Measurements from ENCODE around the gene SLC1A4. TPM values are rescaled to one million over a fixed set of nuclear protein-coding genes. Genes with fewer than 3 reads are reported as not detected.

The SLC1A4 gene
- total RNA-seq, 1 donor from 2014 or later: 41.4 TPM

GRCh38 chr2:64979744-64980143 is 9.5 kb upstream of the SLC1A4 start:
- Mint-ChIP-seq H3K27ac (ENCODE audit: unreplicated experiment) (no peak overlapping the region), H3K36me3 (ENCODE audit: low read depth, unreplicated experiment) (no peaks in the 10 kb centered on the region), H3K4me1 (ENCODE audit: unreplicated experiment) (peaks cover 5% of the 10 kb centered on the region), H3K9me3 (ENCODE audit: unreplicated experiment) (no peaks in the 10 kb centered on the region), H3K4me3 (ENCODE audit: unreplicated experiment) (no peak overlapping the region), H3K27me3 (ENCODE audit: unreplicated experiment) (no peaks in the 10 kb centered on the region)
- no peak for DNase-seq (ENCODE audit: low spot score)
- TF ChIP-seq CTCF (IDR thresholded peaks at IDR 0.05; ENCODE audit: unreplicated experiment): no peak

- no peak for TF ChIP-seq CTCF (IDR thresholded peaks at IDR 0.05; ENCODE audit: unreplicated experiment)
- no peak overlapping the region for H3K27ac Mint-ChIP-seq (ENCODE audit: unreplicated experiment)
- H3K4me3 Mint-ChIP-seq (ENCODE audit: unreplicated experiment): no peak overlapping the region
- peaks cover 5% of the 10 kb centered on the region for H3K4me1 Mint-ChIP-seq (ENCODE audit: unreplicated experiment)
- no peaks in the 10 kb centered on the region for H3K36me3 Mint-ChIP-seq (ENCODE audit: low read depth, unreplicated experiment)
- DNase-seq (ENCODE audit: low spot score): no peak
- no peaks in the 10 kb centered on the region for H3K27me3 Mint-ChIP-seq (ENCODE audit: unreplicated experiment)
- no peaks in the 10 kb centered on the region for H3K9me3 Mint-ChIP-seq (ENCODE audit: unreplicated experiment)
Measured at GRCh38 chr2:64980183-64980582, 9.0 kb upstream of the SLC1A4 start.

- no peak for TF ChIP-seq CTCF (IDR thresholded peaks at IDR 0.05; ENCODE audit: unreplicated experiment)
- Mint-ChIP-seq H3K9me3 (ENCODE audit: unreplicated experiment) (no peaks in the 10 kb centered on the region), H3K4me3 (ENCODE audit: unreplicated experiment) (no peak overlapping the region), H3K27ac (ENCODE audit: unreplicated experiment) (no peak overlapping the region), H3K27me3 (ENCODE audit: unreplicated experiment) (peaks cover 2% of the 10 kb centered on the region), H3K36me3 (ENCODE audit: low read depth, unreplicated experiment) (peaks cover 5% of the 10 kb centered on the region), H3K4me1 (ENCODE audit: unreplicated experiment) (peaks cover 15% of the 10 kb centered on the region)
- no peak for DNase-seq (ENCODE audit: low spot score)
Measured at GRCh38 chr2:64982311-64982857, 6.8 kb upstream of the SLC1A4 start.

- DNase-seq (ENCODE audit: low spot score): no peak
- peaks cover 15% of the 10 kb centered on the region for H3K4me1 Mint-ChIP-seq (ENCODE audit: unreplicated experiment)
- no peak for TF ChIP-seq CTCF (IDR thresholded peaks at IDR 0.05; ENCODE audit: unreplicated experiment)
- H3K27me3 Mint-ChIP-seq (ENCODE audit: unreplicated experiment): peaks cover 4% of the 10 kb centered on the region
- H3K4me3 Mint-ChIP-seq (ENCODE audit: unreplicated experiment): no peak overlapping the region
- H3K27ac Mint-ChIP-seq (ENCODE audit: unreplicated experiment): no peak overlapping the region
- H3K36me3 Mint-ChIP-seq (ENCODE audit: low read depth, unreplicated experiment): peaks cover 5% of the 10 kb centered on the region
- H3K9me3 Mint-ChIP-seq (ENCODE audit: unreplicated experiment): no peaks in the 10 kb centered on the region
Measured at GRCh38 chr2:64982932-64983331, 6.3 kb upstream of the SLC1A4 start.

GRCh38 chr2:64985447-64985846 is 3.8 kb upstream of the SLC1A4 start:
- Mint-ChIP-seq H3K4me1 (ENCODE audit: unreplicated experiment) (peaks cover 20% of the 10 kb centered on the region), H3K36me3 (ENCODE audit: low read depth, unreplicated experiment) (peaks cover 10% of the 10 kb centered on the region), H3K9me3 (ENCODE audit: unreplicated experiment) (no peaks in the 10 kb centered on the region), H3K4me3 (ENCODE audit: unreplicated experiment) (no peak overlapping the region), H3K27ac (ENCODE audit: unreplicated experiment) (no peak overlapping the region), H3K27me3 (ENCODE audit: unreplicated experiment) (peaks cover 12% of the 10 kb centered on the region)
- TF ChIP-seq CTCF (IDR thresholded peaks at IDR 0.05; ENCODE audit: unreplicated experiment): no peak
- no peak for DNase-seq (ENCODE audit: low spot score)
